NCI-H1436 (cell line): Measurements from ENCODE around the gene MCHR2.
A peak's percentile ranks its signal among the peaks of the same experiment; 100 is the strongest.

Experiments used
- DNase-seq: peaks from one replicate; lab custom pipeline; 2025; lab: John Stamatoyannopoulos, UW

Gene MCHR2

DNA sequence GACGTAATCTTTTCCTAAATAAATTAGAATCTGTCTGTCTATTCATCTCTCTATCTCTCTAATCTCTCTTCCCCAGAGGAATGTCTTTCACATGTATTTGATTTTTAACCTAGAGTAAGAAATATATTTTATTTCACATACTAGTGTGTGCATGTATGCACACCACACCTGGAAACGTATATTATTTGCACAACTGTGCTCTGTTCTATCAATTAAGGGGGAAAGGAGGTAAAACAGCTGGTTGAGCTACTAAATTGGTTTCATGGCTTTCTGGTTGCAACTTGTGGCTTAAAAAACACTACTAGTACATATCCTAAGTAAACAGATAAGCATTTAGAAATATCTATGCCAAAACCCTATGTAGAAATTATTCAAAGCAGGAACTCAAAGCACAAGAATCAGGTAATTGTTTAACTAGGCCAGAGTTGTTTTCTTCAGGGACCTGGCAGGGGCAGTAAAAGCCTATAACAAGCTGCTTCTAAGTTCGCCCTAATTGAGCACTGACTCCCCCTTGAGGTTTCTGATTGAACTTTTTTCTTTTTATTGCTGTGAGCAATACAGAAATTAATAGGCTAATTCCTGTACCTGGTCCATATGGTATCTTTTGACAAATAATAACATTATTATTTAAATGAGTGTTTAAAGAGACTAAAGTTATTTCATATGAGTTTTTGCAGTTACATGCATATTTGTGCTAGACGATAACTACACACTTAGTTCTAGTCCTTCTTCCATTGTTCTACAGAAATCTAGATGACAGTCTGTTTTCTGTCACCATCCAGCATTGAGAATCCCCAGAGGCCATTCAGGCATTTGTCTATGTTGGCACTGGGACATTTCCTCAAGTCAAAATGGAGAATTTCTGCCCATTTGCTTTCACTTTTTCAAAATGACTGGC is 88.6 kb downstream of the MCHR2 start:
- DNase-seq: peak; percentile 57

DNA sequence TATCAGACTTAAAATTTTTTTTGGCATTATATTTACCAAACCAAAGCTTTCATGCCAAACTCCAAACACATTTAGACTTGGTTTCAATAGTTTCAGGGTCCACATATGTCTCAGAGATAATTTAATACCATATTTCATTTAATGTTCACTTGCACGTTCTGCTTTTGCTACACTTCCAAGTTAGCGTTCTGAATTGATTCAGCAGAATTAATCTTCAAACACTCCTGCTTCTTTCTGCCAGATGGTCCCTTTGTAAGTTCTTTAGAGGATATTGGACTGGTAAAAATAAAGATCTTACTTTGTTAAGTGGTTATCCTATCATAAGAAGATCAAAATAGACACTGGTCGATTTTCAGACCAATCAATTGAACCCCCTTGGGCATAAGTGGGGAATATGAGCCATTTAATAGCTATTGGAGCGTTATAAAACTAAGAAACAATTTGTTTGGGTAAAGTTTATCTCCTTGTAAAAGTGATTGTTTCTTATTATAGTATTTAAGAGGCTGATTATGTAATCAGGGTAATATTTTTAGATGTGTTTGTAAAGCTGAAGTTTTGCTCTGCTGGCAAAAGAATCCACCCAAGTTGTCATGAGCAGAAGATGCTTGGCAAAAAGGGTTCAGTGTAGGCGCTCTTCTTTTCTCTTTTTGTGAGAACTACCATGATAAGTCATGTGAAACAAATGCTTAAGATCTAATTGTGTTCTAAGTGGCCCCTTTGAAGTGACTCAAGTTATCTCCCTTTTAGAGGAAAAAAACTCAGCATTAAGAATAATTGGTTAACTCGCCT is 92.2 kb downstream of the MCHR2 start:
- no peak for DNase-seq

DNA sequence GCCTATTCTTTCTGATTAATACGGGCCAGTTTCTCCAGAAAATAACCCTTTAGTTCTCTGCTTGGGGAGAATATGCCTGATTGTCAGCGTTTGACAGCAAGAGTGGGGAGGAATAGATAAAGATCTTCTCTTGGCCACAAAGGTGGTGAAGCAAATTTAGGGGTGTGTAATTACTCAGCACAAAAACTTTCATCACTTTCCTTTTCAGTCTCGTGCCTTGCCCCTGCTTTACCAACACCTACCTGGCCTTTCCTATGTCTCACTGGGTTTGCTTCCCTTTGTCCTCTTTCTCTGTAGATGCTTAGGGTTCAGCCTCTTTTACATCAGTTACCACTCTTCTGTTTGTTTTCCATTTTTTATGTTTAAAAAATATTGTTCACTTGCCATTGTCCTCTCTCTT is 99.2 kb downstream of the MCHR2 start:
- no peak for DNase-seq

DNA sequence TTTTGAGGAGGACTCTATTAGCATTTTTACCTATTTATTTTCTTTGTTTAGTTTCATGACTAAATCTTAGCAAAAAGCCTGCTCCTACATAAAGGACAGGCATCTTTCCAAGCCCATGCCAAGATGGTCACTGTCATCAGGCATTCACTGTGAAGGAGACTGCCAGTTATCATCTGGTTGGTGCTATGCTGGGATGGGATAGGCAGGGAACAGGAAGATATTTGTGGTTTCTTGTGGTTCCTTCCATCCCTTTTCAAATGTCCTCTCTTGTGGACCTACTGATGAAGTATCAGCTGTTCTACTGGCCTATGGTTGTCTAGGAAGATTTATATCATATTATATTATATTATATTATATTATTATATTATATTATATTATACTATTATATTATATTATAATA is 107.0 kb downstream of the MCHR2 start:
- no peak for DNase-seq

DNA sequence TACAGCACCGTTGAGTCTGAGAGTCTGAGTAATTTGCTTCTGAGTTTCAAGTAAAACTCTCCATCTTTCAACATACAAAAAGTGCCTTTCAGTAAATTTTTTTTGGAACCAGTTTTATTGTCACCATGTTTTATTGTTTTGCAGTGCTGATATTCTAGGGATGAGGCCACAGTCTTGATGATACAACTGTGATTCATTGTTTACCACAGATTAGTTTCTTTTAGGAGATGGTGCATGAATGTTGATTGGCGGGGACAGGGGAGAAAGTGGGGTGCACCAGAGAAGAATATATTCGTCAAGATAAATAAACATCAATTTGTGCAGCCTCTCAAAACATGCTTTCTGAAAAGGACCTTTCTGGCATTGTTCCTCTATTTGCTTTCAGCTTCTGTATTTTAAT is 109.0 kb downstream of the MCHR2 start:
- peak; percentile 46 for DNase-seq

DNA sequence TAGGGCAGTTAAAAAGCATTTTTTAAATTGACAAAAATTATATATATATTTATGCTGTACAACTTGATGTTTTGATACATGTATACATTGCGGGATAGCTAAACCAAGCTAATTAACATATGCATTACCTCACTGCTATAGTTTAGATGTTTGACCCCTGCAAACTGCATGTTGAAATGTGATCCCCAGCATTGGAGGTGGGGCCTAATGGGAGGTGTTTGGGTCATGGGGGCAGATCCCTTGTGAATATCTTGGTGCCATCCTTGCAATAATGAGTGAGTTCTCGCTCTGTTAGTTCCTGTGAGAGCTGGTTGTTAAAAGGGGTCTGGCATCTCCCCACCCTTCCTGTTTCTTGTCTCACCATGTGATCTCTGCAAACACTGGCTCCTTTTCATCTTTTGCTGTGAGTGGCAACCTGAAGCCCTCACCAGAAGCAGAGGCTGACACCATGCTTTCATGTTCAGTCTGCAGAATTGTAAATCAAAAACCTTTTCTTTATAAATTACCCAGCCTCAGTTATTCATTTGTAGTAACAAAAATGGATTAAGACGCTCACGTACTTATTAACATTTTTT is 111.8 kb downstream of the MCHR2 start:
- peak; percentile 47 for DNase-seq

DNA sequence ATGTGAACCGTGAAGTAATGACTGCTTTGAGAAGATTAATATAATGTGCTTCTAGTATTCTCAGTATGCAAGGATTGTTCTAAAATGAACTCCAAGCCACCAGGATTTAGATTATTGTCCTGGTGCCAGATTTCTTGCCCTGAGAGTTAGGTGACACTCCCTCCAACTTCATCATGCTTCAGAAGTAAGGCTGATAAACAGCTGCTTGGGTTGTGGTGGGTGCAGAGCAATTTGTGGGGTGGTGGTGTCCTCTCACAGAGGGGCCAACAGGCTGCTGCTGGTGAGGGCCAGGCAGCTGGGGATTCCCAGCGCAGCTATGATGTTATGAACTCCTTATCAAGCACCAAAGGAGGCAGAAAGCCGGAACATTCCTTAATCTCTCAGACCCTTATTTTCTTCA is 114.6 kb downstream of the MCHR2 start:
- no peak for DNase-seq

DNA sequence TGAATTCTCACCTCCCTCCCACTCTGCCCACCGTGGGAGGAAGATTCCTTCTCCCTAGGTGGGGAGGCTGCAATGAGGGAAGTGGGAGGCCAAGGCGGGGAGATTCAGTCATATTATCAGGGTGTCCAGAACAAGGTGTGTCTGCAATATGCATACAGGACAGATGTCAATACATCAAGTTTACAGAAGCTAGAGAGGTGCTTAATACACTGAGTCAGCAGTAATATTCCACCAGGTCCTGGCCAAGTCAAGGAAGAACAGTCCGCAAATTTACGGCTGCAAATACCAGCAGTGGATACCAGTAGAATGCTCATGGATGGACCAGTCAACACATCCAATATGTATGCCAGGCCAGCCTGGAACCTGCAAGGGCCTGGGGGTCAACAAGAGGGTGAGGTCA is 119.0 kb downstream of the MCHR2 start:
- DNase-seq: no peak

DNA sequence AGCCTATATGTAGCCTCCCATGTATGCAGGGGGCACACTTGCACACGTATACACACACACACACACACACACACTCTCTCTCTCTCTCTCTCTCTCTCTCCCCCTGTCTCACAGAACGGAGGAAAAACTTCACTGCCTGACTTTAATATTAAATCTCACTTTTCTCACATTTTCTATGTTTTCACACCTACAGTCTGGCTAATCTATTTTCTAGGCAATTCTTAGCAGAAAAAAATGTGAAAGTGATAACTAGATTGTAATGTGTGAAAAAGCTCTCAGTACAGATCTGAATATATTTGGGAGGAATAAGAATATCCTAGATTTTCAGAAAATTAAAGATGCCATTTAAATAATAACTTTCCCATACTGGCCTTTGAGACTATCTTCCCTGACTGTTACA is 120.9 kb downstream of the MCHR2 start:
- no peak for DNase-seq

DNA sequence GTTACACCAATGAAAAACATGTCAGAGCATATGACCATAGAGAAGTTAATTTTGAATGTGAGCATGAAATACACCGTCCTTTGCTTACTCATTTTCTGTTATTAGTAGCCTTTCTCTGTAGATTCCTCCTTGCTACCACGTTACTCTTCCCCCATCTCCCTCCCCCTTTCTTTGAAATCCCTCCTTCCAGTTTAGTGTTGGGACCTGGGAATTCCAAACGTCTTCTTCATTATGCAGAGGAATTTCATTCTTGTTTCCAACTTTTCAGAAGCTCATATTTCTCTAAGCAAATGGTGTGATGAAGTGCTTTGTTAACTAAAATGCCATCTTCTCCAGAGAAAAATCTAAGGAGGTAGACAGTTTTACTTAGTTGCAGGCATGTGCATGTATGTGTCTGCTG is 122.4 kb downstream of the MCHR2 start:
- DNase-seq: no peak
